HEK293 (cell line): Measurements from ENCODE around the gene NELFB.
A peak's percentile ranks its signal among the peaks of the same experiment; 100 is the strongest.

Source experiments
- CTCF ChIA-PET: fragments of 350-600 bp; formaldehyde crosslinking; extraction: SDS; loops from one replicate; lab custom pipeline; 2021; ENCODE audit warnings: antibody characterized with exemption; lab: Yijun Ruan, JAX
- POLR2A ChIA-PET: fragments of 300-600 bp; formaldehyde crosslinking; extraction: SDS; loops from one replicate; lab custom pipeline; 2020; ENCODE audit warnings: antibody characterized with exemption, inconsistent platforms; lab: Yijun Ruan, JAX
- H3K27ac ChIP-seq: fragments of 200-500 bp; sonication (Bioruptor generic); 2 replicates; pipeline ENCODE4 v1.5.1; 2014; ENCODE audit warnings: low read depth, low read length, control low read depth, inconsistent platforms; ENCODE audit errors: extremely low read depth
- H3K36me3 ChIP-seq, 2 experiments: fragments of 200-500 bp in 1 of 2; sonication (Bioruptor generic) in 1 of 2; 1 replicate in 1 of 2; 2 replicates in 1 of 2; pipeline ENCODE4 v1.5.1; 2014 to 2017; ENCODE audit warnings: inconsistent platforms in 2 of 2, low read length in 2 of 2; ENCODE audit not compliant: control insufficient read depth in 2 of 2, insufficient read depth in 1 of 2
- H3K4me1 ChIP-seq: fragments of 200-500 bp; sonication (Bioruptor generic); 2 replicates; pipeline ENCODE4 v1.5.1; 2014; ENCODE audit warnings: mild to moderate bottlenecking, low read length, inconsistent platforms; ENCODE audit not compliant: control insufficient read depth, insufficient read depth
- H3K4me3 ChIP-seq: 2 replicates; pipeline ENCODE4 v1.5.1; 2011; ENCODE audit warnings: low read depth, mild to moderate bottlenecking, control low read depth, low read length, moderate library complexity
- H3K9me3 ChIP-seq: fragments of 200-500 bp; sonication (Bioruptor generic); 2 replicates; pipeline ENCODE4 v1.5.1; 2014; ENCODE audit warnings: low read depth, low read length, inconsistent platforms; ENCODE audit not compliant: control insufficient read depth, insufficient read depth
- EGR2 ChIP-seq: fragments of 450-650 bp; formaldehyde crosslinking; IDR thresholded peaks from 2 replicates; pipeline ENCODE4 v1.5.1; 2016; ENCODE audit warnings: low read depth, missing biosample characterization, missing genetic modification characterization
- HOXC10 ChIP-seq: sonication (generic); formaldehyde crosslinking; IDR thresholded peaks from 2 replicates; pipeline ENCODE4 v1.8.1; 2023; ENCODE audit warnings: mild to moderate bottlenecking, missing genetic modification reagents
- KLF1 ChIP-seq: fragments of 450-650 bp; formaldehyde crosslinking; IDR thresholded peaks from 2 replicates; pipeline ENCODE4 v1.5.1; 2016; ENCODE audit warnings: missing biosample characterization, missing genetic modification characterization
- SCRT2 ChIP-seq: fragments of 450-650 bp; formaldehyde crosslinking; IDR thresholded peaks from 2 replicates; pipeline ENCODE4 v1.5.1; 2016; ENCODE audit warnings: missing biosample characterization, missing genetic modification characterization
- ZBTB48 ChIP-seq: fragments of 450-650 bp; formaldehyde crosslinking; IDR thresholded peaks from 2 replicates; pipeline ENCODE4 v1.5.1; 2016; ENCODE audit warnings: missing biosample characterization, missing genetic modification characterization
- ZEB2 ChIP-seq: fragments of 450-650 bp; formaldehyde crosslinking; IDR thresholded peaks from 2 replicates; pipeline ENCODE4 v1.5.1; 2016; ENCODE audit warnings: missing biosample characterization, missing genetic modification characterization
- ZFHX2 ChIP-seq: fragments of 450-650 bp; formaldehyde crosslinking; conservative IDR thresholded peaks from 2 replicates; pipeline ENCODE4 v1.5.1; 2016; ENCODE audit warnings: missing biosample characterization, missing genetic modification characterization
- ZNF140 ChIP-seq: fragments of 450-650 bp; formaldehyde crosslinking; IDR thresholded peaks from 2 replicates; pipeline ENCODE4 v1.5.1; 2016; ENCODE audit warnings: missing biosample characterization, missing genetic modification characterization
- ZNF2 ChIP-seq: fragments of 450-650 bp; formaldehyde crosslinking; IDR thresholded peaks from 2 replicates; pipeline ENCODE4 v1.5.1; 2016; ENCODE audit warnings: missing biosample characterization, missing genetic modification characterization
- ZNF23 ChIP-seq: fragments of 450-650 bp; formaldehyde crosslinking; IDR thresholded peaks from 2 replicates; pipeline ENCODE4 v1.5.1; 2016; ENCODE audit warnings: missing biosample characterization, missing genetic modification characterization, borderline replicate concordance
- ZNF354C ChIP-seq: fragments of 450-650 bp; formaldehyde crosslinking; IDR thresholded peaks from 2 replicates; pipeline ENCODE4 v1.5.1; 2016; ENCODE audit warnings: missing biosample characterization, missing genetic modification characterization, low read depth, borderline replicate concordance
- ZNF391 ChIP-seq: fragments of 450-650 bp; formaldehyde crosslinking; IDR thresholded peaks from 2 replicates; pipeline ENCODE4 v1.5.1; 2016; ENCODE audit warnings: low read depth, missing biosample characterization, missing genetic modification characterization, borderline replicate concordance
- ZNF433 ChIP-seq: fragments of 450-650 bp; formaldehyde crosslinking; IDR thresholded peaks from 2 replicates; pipeline ENCODE4 v1.5.1; 2016; ENCODE audit warnings: missing biosample characterization, missing genetic modification characterization, low read depth
- ZNF449 ChIP-seq: fragments of 450-650 bp; formaldehyde crosslinking; IDR thresholded peaks from 2 replicates; pipeline ENCODE4 v1.5.1; 2017; ENCODE audit warnings: missing biosample characterization, mild to moderate bottlenecking, missing genetic modification characterization, moderate library complexity
- ZNF501 ChIP-seq: fragments of 450-650 bp; formaldehyde crosslinking; IDR thresholded peaks from 2 replicates; pipeline ENCODE4 v1.5.1; 2016; ENCODE audit warnings: missing biosample characterization, missing genetic modification characterization
- ZNF549 ChIP-seq: fragments of 450-650 bp; IDR thresholded peaks from 2 replicates; pipeline ENCODE4 v1.5.1; 2018; ENCODE audit warnings: missing biosample characterization, missing genetic modification characterization, mild to moderate bottlenecking, inconsistent platforms, moderate library complexity
- ZNF600 ChIP-seq: fragments of 450-650 bp; formaldehyde crosslinking; IDR thresholded peaks from 2 replicates; pipeline ENCODE4 v1.5.1; 2016; ENCODE audit warnings: missing biosample characterization, missing genetic modification characterization
- ZNF623 ChIP-seq: fragments of 450-650 bp; formaldehyde crosslinking; IDR thresholded peaks from 2 replicates; pipeline ENCODE4 v1.5.1; 2016; ENCODE audit warnings: missing biosample characterization, missing genetic modification characterization
- ZNF660 ChIP-seq: fragments of 450-650 bp; IDR thresholded peaks from 2 replicates; pipeline ENCODE4 v1.5.1; 2018; ENCODE audit warnings: missing biosample characterization, mild to moderate bottlenecking, missing genetic modification characterization
- ZNF692 ChIP-seq: fragments of 450-650 bp; formaldehyde crosslinking; IDR thresholded peaks from 2 replicates; pipeline ENCODE4 v1.5.1; 2016; ENCODE audit warnings: missing biosample characterization, missing genetic modification characterization
- ZNF704 ChIP-seq: fragments of 450-650 bp; formaldehyde crosslinking; IDR thresholded peaks from 2 replicates; pipeline ENCODE4 v1.5.1; 2016; ENCODE audit warnings: missing biosample characterization, missing genetic modification characterization
- ZNF707 ChIP-seq: fragments of 450-650 bp; formaldehyde crosslinking; IDR thresholded peaks from 2 replicates; pipeline ENCODE4 v1.5.1; 2016; ENCODE audit warnings: missing biosample characterization, missing genetic modification characterization
- ZNF777 ChIP-seq: fragments of 450-650 bp; formaldehyde crosslinking; IDR thresholded peaks from 2 replicates; pipeline ENCODE4 v1.5.1; 2017; ENCODE audit warnings: missing biosample characterization, missing genetic modification characterization, borderline replicate concordance
- ZSCAN30 ChIP-seq: fragments of 450-650 bp; IDR thresholded peaks from 2 replicates; pipeline ENCODE4 v1.5.1; 2018; ENCODE audit warnings: missing biosample characterization, mild to moderate bottlenecking, missing genetic modification characterization, moderate library complexity
- TF ChIP-seq, protein P1 (sequence below): fragments of 450-650 bp; formaldehyde crosslinking; IDR thresholded peaks from 2 replicates; pipeline ENCODE4 v1.5.0; 2017; ENCODE audit warnings: missing biosample characterization, missing genetic modification characterization, borderline replicate concordance
- TF ChIP-seq, protein P2 (sequence below): fragments of 450-650 bp; formaldehyde crosslinking; IDR thresholded peaks from 2 replicates; pipeline ENCODE4; 2016; ENCODE audit warnings: missing biosample characterization, missing genetic modification characterization
- TF ChIP-seq, protein P3 (sequence below): fragments of 450-650 bp; formaldehyde crosslinking; IDR thresholded peaks from 2 replicates; pipeline ENCODE4 v1.5.1; 2016; ENCODE audit warnings: missing biosample characterization, missing genetic modification characterization

NELFB gene

DNA sequence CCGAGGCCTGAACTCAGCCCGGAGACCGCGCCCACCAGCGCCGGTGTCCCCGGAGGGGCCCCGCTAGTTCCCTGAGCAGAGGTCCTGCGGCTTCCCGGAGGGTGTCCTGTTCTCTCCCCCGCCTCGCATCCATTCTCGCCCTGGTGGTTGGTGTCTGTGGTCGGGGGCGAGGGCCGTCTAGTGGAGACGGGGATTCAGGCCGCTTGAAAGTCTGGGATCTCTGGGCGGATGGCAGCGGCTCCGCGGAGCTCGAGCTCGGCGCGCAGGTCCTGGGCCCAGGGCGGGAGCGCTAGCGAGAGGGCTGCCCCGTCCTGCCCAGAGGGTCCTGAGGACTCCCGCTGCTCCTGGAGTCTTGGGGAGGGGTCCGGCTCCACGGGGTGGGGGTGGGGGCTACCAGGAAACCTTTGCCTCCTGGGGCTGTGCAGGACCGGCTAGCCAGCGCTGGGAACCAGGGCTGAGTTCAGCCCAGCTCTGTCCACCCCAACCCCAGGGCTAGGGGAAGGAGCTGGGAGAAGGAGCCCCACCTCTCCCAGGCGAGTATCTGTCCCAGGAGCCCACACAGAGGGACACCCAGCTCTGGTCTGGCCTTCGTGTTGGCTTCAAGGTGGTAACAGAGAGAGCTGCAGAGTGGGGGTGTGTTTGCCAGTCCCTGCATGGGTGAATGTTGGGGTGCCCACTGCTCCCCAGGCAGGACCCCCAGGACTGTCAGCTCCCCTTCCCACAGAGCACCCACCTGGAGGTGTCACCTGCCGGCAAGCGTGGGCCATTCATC is 26.4 kb downstream of the NELFB start:
- H3K4me1 ChIP-seq: 0 out of 2 replicates have a peak, but pooled peaks cover 3% of the 10 kb centered on the region

GRCh38 chr9:137286975-137287383 is 31.9 kb downstream of the NELFB start:
- Histone ChIP-seq H3K9me3 (no peaks in the 10 kb centered on the region), H3K4me3 (no peak overlapping the region), H3K27ac (no peak overlapping the region), H3K36me3 (no peaks in the 10 kb centered on the region), H3K4me1 (no peaks in the 10 kb centered on the region)
- CTCF ChIA-PET: interaction anchor here (0.5 to 2.8 kb wide), 53 partner anchors 10 to 536 kb away, joined by 3 to 28 read pairs (median 4); partner anchors contain the start of genes ENTPD8, EXD3, MRPL41 and NRARP
- POLR2A ChIA-PET: interaction anchor here (0.5 to 1.2 kb wide), 7 partner anchors 12 to 159 kb away, joined by 3 to 9 read pairs (median 3); partner anchors contain the start of genes EXD3, NOXA1, NRARP and TUBB4B
- TF ChIP-seq, protein P1, sequence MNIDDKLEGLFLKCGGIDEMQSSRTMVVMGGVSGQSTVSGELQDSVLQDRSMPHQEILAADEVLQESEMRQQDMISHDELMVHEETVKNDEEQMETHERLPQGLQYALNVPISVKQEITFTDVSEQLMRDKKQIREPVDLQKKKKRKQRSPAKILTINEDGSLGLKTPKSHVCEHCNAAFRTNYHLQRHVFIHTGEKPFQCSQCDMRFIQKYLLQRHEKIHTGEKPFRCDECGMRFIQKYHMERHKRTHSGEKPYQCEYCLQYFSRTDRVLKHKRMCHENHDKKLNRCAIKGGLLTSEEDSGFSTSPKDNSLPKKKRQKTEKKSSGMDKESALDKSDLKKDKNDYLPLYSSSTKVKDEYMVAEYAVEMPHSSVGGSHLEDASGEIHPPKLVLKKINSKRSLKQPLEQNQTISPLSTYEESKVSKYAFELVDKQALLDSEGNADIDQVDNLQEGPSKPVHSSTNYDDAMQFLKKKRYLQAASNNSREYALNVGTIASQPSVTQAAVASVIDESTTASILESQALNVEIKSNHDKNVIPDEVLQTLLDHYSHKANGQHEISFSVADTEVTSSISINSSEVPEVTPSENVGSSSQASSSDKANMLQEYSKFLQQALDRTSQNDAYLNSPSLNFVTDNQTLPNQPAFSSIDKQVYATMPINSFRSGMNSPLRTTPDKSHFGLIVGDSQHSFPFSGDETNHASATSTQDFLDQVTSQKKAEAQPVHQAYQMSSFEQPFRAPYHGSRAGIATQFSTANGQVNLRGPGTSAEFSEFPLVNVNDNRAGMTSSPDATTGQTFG (tag by site-specific recombination): no peak
- TF ChIP-seq ZNF777 (tag by site-specific recombination) (no peak), ZNF354C (tag by site-specific recombination) (no peak), ZNF391 (tag by site-specific recombination) (0 out of 2 replicates have a peak, but pooled peaks have one; percentile 13), ZBTB48 (tag by site-specific recombination) (peak; percentile 49; the same call in 1 of the 2 replicates), SCRT2 (tag by site-specific recombination) (no peak), ZNF2 (tag by site-specific recombination) (peak; percentile 63; the same call in 1 of the 2 replicates), ZNF660 (no peak), ZEB2 (tag by site-specific recombination) (0 out of 2 replicates have a peak, but pooled peaks have one; percentile 42), EGR2 (tag by site-specific recombination) (peak; percentile 80), ZNF704 (no peak), ZNF501 (tag by site-specific recombination) (0 out of 2 replicates have a peak, but pooled peaks have one; percentile 51), ZNF692 (tag by site-specific recombination) (0 out of 2 replicates have a peak, but pooled peaks have one; percentile 17), ZFHX2 (tag by site-specific recombination) (peak; percentile 78), ZNF449 (no peak), KLF1 (tag by site-specific recombination) (0 out of 2 replicates have a peak, but pooled peaks have one; percentile 23), ZSCAN30 (tag by site-specific recombination) (peak; percentile 52; the same call in 1 of the 2 replicates), ZNF600 (tag by site-specific recombination) (peak; percentile 91), ZNF433 (tag by site-specific recombination) (no peak), ZNF23 (tag by site-specific recombination) (no peak), ZNF549 (tag by site-specific recombination) (no peak), HOXC10 (CRISPR knock-in tag) (no peak)
- TF ChIP-seq, protein P2, sequence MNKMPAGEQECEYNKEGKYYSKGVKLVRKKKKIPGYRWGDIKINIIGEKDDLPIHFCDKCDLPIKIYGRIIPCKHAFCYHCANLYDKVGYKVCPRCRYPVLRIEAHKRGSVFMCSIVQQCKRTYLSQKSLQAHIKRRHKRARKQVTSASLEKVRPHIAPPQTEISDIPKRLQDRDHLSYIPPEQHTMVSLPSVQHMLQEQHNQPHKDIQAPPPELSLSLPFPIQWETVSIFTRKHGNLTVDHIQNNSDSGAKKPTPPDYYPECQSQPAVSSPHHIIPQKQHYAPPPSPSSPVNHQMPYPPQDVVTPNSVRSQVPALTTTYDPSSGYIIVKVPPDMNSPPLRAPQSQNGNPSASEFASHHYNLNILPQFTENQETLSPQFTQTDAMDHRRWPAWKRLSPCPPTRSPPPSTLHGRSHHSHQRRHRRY (tag by site-specific recombination): no peak

More for the DNA sequence above, 26.4 kb downstream of the NELFB start:
- no peaks in the 10 kb centered on the region for H3K9me3 ChIP-seq
- H3K36me3 ChIP-seq: peaks cover 0 to 7% of the 10 kb centered on the region in 2 experiments; a peak in 1 of 3 replicates
- CTCF ChIA-PET: no interaction called here
- no peak overlapping the region for H3K4me3 ChIP-seq
- H3K27ac ChIP-seq: no peak overlapping the region
- TF ChIP-seq ZNF140 (tag by site-specific recombination): no peak
- no peak for TF ChIP-seq ZNF623 (tag by site-specific recombination)
- TF ChIP-seq ZNF600 (tag by site-specific recombination): peak; percentile 66
- TF ChIP-seq, protein P3, sequence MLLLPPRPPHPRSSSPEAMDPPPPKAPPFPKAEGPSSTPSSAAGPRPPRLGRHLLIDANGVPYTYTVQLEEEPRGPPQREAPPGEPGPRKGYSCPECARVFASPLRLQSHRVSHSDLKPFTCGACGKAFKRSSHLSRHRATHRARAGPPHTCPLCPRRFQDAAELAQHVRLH (tag by site-specific recombination): no peak
- no peak for TF ChIP-seq ZNF707 (tag by site-specific recombination)
- TF ChIP-seq, all 188 proteins: peak for 1
- POLR2A ChIA-PET: no interaction called here
